ENCODE data around the gene ZNF213.

ZNF213 gene

GRCh38 chr16:3149630-3150345, 15.0 kb downstream of the ZNF213 start (continued):
- TF ChIP-seq HIC1 (tag by site-specific recombination; IDR thresholded peaks at IDR 0.05) (peak; percentile 52; the same call in 1 of the 2 replicates), ZNF211 (tag by site-specific recombination; IDR thresholded peaks at IDR 0.05; ENCODE audit: low read depth) (no peak), ZNF311 (tag by site-specific recombination; IDR thresholded peaks at IDR 0.05; ENCODE audit: borderline replicate concordance) (no peak), ZBTB6 (tag by site-specific recombination; IDR thresholded peaks at IDR 0.05) (peak; percentile 97), TRIM28 (IDR thresholded peaks at IDR 0.05; ENCODE audit: borderline replicate concordance, low read length) (no peak), ZNF394 (tag by site-specific recombination; IDR thresholded peaks at IDR 0.05; ENCODE audit: borderline replicate concordance) (peak; percentile 44; the same call in 1 of the 2 replicates), ZNF623 (tag by site-specific recombination; IDR thresholded peaks at IDR 0.05) (no peak), GFI1B (tag by site-specific recombination; IDR thresholded peaks at IDR 0.05) (no peak), SALL2 (tag by site-specific recombination; IDR thresholded peaks at IDR 0.05; ENCODE audit: borderline replicate concordance) (no peak)

GRCh38 chr16:3150346-3151218, 15.8 kb downstream of the ZNF213 start:
- H3K9me3 ChIP-seq (ENCODE audit: control insufficient read depth, insufficient read depth, low read depth, low read length): no peaks in the 10 kb centered on the region
- H3K27ac ChIP-seq (ENCODE audit: extremely low read depth, low read depth, low read length): peak overlapping the region; percentile 88
- POLR2A ChIA-PET: interaction anchor here (0.6 to 2.3 kb wide), 21 partner anchors 8 to 477 kb away, joined by 3 to 38 read pairs (median 5); partner anchors contain the start of genes NAA60, OR1F1, ZNF174 and ZNF213
- H3K4me1 ChIP-seq (ENCODE audit: control insufficient read depth, insufficient read depth, low read length): no peaks in the 10 kb centered on the region
- no peaks in the 10 kb centered on the region for H3K36me3 ChIP-seq (ENCODE audit: control insufficient read depth in 2 of 2, insufficient read depth in 1 of 2, low read length in 2 of 2)
- CTCF ChIA-PET: interaction anchor here (0.6 to 3.0 kb wide), 11 partner anchors 10 to 350 kb away, joined by 3 to 15 read pairs (median 7); partner anchors contain the start of gene ZNF213
- peak overlapping the region; percentile 59 for H3K4me3 ChIP-seq (ENCODE audit: low read depth, low read length)
- TF ChIP-seq YY1 (tag by site-specific recombination; IDR thresholded peaks at IDR 0.05) (peak; percentile 67), ZNF701 (tag by site-specific recombination; IDR thresholded peaks at IDR 0.05) (peak; percentile 46; the same call in 1 of the 2 replicates), ZNF239 (tag by site-specific recombination; IDR thresholded peaks at IDR 0.05) (no peak), ZNF473 (tag by site-specific recombination; IDR thresholded peaks at IDR 0.05) (no peak), HIC1 (tag by site-specific recombination; IDR thresholded peaks at IDR 0.05) (no peak), ZFP3 (tag by site-specific recombination; IDR thresholded peaks at IDR 0.05; ENCODE audit: low read depth) (no peak), KLF8 (tag by site-specific recombination; IDR thresholded peaks at IDR 0.05) (peak; percentile 26; the same call in 1 of the 2 replicates), ZNF26 (tag by site-specific recombination; IDR thresholded peaks at IDR 0.05) (no peak), MYNN (tag by site-specific recombination; IDR thresholded peaks at IDR 0.05; ENCODE audit: borderline replicate concordance) (no peak), AEBP2 (tag by site-specific recombination; IDR thresholded peaks at IDR 0.05; ENCODE audit: borderline replicate concordance) (no peak), IKZF3 (tag by site-specific recombination; IDR thresholded peaks at IDR 0.05) (peak; percentile 93), GLI4 (tag by site-specific recombination; IDR thresholded peaks at IDR 0.05) (no peak), ZSCAN4 (tag by site-specific recombination; IDR thresholded peaks at IDR 0.05) (no peak; the same call in 1 of the 2 replicates), ZNF580 (tag by site-specific recombination; IDR thresholded peaks at IDR 0.05) (peak; percentile 85), ZNF558 (tag by site-specific recombination; IDR thresholded peaks at IDR 0.05) (peak; percentile 31; the same call in 1 of the 2 replicates)

All from HEK293 (cell line).